Measurements from ENCODE around the gene CSHL1.
"Not testable (repeated sequence)": the region's sequence is repeated elsewhere in the genome, so short reads cannot be mapped to it uniquely, and the experiment has no call there.

Gene CSHL1

GRCh38 chr17:63917646-63918045 is 6.6 kb upstream of the CSHL1 start:
- DNase-seq, result no peak

GRCh38 chr17:63917206-63917605 is 6.1 kb upstream of the CSHL1 start:
- not testable (repeated sequence) for DNase-seq

GRCh38 chr17:63916566-63917185 is 5.6 kb upstream of the CSHL1 start:
- DNase-seq, result no peak

GRCh38 chr17:63915753-63916152 is 4.7 kb upstream of the CSHL1 start:
- DNase-seq, result not testable (repeated sequence)

GRCh38 chr17:63914471-63914870 is 3.4 kb upstream of the CSHL1 start:
- DNase-seq, result no peak

GRCh38 chr17:63911657-63912100 is 621 bp upstream of the CSHL1 start:
- peak; percentile 77 for DNase-seq

- DNase-seq, result no peak
These were observed 962 bp downstream of the CSHL1 start for GRCh38 chr17:63910096-63910495.

- not testable (repeated sequence) for DNase-seq
These were observed 1.5 kb downstream of the CSHL1 start for GRCh38 chr17:63909586-63909985.

GRCh38 chr17:63907161-63907778 is 3.8 kb downstream of the CSHL1 start:
- peak; percentile 53 for DNase-seq

- DNase-seq, result not testable (repeated sequence)
These were observed 6.3 kb downstream of the CSHL1 start for GRCh38 chr17:63904796-63905195.

GRCh38 chr17:63903787-63904201 is 7.3 kb downstream of the CSHL1 start:
- not testable (repeated sequence) for DNase-seq

GRCh38 chr17:63901971-63902370 is 9.1 kb downstream of the CSHL1 start:
- not testable (repeated sequence) for DNase-seq

- DNase-seq, result peak; percentile 46
These were observed 11.9 kb downstream of the CSHL1 start for GRCh38 chr17:63898899-63899798.

GRCh38 chr17:63896524-63897354 is 14.3 kb downstream of the CSHL1 start, which contains the start of gene CSH1:
CSH1 (minus strand) TSS chr17:63896574; CDS start chr17:63896511, 63 bp downstream.
- not testable (repeated sequence) for DNase-seq

GRCh38 chr17:63894821-63895220 is 16.2 kb downstream of the CSHL1 start:
- not testable (repeated sequence) for DNase-seq

GRCh38 chr17:63894021-63894420 is 17.0 kb downstream of the CSHL1 start:
- not testable (repeated sequence) for DNase-seq

- DNase-seq, result not testable (repeated sequence)
These were observed 18.6 kb downstream of the CSHL1 start for GRCh38 chr17:63892316-63893037.

GRCh38 chr17:63889026-63889848 is 21.8 kb downstream of the CSHL1 start:
- DNase-seq, result not testable (repeated sequence)

GRCh38 chr17:63885119-63885518 is 25.9 kb downstream of the CSHL1 start:
- not testable (repeated sequence) for DNase-seq

- not testable (repeated sequence) for DNase-seq
These were observed 28.4 kb downstream of the CSHL1 start for GRCh38 chr17:63882626-63883126.

Measured in activated CD4-positive, alpha-beta T cell treated with anti-CD3 and anti-CD28 coated beads for 48 hours (primary cell).